Medulla oblongata (tissue), 1 donor: ENCODE results near the gene DIAPH1.

ENCODE experiments used
- DNase-seq: peaks from one replicate; pipeline ENCODE4 v3.0.0-alpha.2; 2015; ENCODE audit errors: extremely low spot score

Gene DIAPH1

DNA sequence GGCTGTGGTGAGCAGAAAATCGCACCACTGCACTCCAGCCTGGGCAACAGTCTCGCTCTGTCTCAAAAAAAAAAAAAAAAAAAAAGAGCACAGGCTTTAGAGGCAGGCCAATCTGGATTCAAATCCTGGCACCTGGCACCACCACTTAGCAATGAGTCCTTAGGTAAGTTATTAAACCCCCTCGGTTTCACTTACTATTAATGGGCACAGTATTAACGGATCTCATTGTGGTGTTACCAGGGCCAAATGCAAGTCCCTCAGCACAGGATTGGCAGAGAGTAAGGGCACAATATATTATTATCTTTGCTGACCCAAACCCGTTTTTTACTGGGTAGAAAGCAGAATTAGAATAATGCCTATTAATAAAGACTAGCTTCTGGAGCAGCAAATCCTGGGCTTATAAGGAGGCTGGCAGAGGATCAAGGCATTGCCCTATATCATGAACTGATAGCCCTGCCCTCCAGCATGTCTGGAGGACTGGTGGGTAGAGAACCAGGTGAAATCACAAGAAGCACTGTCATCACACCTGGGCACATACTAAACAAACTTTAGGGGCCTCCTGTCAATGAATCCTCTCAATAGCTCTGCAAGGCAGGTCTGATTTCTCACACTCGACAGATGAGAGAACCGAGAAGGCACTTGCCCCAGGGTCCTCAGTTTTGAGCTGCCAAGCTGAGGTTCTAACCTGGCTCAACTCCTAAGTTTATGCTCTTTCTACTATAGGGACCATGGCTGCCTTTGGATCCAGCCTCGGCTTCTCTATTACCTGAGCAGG, 112.2 kb downstream of the DIAPH1 start:
- DNase-seq: no peak

DNA sequence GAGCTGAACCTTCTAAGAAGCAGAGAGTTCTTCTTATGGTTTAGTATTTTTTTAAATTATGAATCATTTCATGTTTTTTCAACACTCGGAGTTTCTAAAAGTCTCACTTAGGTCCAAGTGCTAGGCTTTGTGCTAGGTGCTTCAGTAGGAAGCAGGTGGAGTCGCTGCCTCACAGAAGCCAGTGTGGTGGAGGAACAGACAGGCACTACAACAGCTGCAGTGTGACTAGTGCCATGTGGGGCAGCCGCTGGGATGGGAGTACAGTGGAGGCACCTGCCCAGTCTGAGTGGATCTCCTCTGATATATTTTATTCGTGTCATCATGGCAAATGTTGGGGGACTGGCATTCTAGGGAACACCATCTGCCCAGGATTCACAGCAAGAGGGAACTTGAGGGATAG, 114.6 kb downstream of the DIAPH1 start:
- no peak for DNase-seq

DNA sequence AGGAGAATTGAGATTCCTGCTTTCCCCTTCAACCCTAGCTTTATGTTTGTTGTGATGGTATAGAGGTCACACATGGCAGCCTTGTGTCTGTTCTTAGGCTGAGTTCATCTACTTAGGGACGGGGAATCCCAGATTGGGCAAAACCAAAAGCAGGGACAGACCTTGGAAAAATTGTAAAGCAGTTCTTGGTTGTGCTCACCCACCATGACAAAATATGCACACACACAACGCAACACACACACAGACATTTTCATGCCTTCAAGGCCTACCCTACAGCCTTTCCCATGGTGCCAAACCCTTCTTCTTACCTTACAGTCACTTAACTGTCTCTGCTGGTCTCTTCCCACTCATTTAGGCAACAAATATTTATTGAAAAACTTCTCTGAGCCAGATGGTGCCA, 115.1 kb downstream of the DIAPH1 start:
- no peak for DNase-seq

DNA sequence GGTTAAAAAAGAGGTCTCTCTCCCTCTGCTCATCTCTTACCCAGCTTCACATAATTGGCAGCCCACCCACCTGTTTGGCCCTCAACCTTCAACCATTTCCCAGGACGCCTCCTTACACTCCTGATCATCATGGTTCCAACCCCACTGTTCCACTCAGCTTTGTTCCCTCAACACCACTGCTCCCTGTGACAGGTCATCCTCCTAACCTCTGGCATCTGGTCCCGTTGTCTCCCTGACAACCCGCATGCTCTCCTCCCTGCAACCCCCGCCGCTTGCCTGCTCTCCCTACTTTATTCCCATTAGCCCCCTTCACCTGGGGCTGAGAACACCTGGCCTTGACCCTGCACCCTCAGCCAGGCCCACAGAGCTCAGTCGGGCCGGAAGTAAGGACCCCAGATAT, 117.0 kb downstream of the DIAPH1 start:
- no peak for DNase-seq

DNA sequence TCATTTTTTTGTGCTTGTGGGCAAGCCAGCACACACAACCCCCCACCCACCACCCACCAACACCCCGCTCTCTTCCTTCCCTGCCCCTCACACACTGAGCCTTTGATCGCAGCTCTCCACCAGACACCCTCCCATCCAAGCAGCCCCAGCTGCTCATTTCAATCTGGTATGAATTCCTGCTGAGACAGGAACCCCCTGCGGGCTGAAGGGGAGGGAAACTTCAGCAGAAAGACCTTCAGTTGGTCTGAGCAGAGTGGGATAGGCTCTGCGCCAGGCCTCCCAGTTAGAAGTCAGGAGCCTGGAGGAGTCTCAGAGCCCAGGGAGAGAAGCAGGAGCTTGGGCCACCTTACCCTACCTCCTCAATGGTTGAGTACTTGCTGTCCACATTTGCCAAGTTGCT, 122.8 kb downstream of the DIAPH1 start:
- no peak for DNase-seq

DNA sequence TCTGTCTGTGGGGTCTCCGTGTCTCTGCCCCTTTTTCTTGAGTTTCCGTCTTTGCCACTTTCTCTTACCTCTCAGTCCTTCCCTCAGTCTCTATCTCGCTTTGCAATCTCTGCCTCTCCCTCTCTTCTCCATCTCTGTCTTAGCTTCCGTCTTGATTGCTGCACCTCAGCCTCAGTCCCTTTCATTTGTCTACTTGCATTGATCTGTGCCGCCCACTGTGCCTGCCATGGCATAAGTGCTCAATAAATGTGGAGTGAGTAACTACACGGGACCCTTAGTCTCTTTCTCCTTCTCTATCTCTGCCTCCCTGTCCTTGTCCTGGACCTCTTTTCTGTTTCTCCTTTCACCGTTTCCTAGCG, 123.4 kb downstream of the DIAPH1 start:
- no peak for DNase-seq

DNA sequence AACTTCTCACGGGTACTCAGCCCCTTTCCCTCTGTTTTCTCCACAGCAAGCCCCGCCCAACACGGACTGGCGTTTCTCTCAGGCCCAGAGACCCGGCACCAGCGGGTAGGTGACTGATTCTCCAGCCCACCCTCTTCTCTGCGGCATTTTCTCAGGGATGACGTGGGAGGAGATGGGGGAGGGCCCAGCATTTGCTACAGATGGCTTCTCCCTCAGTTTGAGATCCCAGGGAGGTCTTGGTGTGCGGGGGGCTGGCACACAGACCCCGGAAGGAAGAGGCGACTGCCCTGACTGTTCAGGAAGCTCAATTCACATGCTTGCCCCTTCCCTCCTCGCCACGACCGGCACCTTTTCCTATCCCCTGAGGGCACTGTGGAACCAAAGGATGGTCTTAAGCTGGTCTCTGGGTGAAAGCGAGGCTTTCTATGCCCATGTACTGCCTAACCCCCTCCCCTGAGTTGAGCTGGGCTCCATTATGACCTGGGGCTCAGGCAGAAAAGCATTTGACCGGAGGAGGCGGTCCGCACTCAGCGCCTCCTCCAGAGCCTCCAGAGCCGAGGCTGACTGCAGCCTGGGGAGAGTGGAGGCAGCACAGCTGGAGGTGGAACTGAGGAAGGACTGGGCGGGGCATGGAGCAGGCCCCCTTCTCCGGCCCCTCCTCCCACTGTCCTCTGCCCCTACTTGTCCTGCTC, 123.9 kb downstream of the DIAPH1 start:
- no peak for DNase-seq

DNA sequence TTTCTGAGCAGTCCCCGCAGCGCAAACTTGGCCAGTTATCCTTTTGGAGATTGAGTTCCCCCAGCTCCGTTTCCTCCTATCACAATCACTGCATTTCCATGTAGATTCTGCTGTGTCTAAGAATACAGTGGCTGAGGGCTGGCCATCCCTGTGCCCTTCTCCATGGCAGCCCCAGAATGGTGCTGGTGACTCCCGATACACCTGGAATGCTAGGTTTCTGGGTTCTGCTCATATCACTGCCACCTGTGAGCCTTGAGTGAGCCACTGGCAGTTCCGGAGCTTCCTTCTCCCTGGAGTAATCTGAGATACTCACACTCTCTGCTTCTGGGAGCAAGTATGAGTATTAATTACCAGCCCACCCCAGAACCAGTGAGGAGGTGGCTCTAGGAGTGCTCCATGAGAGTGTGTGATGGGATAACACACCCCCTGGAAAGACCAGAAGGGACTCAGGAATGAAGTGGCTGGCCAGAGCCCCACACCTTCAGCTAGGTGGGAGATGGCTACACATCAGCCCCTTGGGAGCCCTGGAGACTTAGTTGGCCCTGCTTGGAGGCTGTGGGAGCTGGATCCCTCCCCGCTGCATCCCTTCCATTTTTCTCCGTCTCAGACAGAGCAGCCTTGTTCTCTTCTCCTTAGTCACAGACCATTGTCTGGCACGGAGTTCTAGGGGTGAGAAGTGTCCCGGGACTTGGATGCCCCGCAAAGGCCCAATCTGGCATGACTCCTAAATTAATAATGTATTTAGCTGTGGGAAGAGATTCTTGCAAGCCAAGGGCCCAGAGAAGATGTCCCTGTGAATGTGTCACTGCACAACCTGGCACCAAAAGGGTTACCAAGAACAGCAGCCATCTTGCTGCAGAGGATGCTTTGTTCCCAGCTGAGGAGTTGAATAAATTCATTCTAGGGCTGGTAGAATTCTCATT, 125.0 kb downstream of the DIAPH1 start:
- DNase-seq: peak; percentile 78

DNA sequence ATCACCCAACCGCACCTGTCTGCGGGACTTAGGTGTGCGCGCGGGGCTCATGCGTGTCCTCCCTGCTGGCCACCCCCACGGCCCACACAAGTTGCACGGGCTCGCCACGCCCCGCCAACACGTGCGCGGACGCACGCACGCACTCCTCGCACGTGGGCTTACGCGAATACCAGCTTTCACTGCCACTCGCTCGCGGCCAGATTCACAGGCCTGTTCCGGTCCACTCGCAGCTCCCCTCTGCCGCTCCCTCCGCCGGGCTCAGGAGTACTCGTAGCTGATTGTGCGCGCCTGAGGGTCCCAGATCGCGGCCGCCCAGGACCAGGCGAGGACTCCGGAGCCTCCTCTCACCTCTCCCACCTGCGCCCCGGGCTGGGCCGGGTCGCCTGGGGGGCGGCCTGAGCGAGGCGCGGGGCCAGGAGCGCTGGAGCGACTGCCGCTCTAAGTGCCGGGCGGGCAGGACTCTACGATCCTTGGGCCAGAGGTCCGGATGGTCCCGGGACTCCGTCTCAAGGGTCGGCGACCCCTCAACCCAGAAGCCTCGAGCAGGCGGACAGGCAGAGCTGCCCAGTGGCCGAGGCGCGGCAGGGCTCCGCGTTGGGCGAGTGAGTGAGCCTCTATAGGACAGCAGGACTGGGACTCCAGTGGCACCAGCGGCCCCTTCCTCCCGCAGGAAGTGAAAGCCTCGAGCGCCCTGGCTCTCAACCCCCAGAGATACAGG, 126.5 kb downstream of the DIAPH1 start:
- no peak for DNase-seq

DNA sequence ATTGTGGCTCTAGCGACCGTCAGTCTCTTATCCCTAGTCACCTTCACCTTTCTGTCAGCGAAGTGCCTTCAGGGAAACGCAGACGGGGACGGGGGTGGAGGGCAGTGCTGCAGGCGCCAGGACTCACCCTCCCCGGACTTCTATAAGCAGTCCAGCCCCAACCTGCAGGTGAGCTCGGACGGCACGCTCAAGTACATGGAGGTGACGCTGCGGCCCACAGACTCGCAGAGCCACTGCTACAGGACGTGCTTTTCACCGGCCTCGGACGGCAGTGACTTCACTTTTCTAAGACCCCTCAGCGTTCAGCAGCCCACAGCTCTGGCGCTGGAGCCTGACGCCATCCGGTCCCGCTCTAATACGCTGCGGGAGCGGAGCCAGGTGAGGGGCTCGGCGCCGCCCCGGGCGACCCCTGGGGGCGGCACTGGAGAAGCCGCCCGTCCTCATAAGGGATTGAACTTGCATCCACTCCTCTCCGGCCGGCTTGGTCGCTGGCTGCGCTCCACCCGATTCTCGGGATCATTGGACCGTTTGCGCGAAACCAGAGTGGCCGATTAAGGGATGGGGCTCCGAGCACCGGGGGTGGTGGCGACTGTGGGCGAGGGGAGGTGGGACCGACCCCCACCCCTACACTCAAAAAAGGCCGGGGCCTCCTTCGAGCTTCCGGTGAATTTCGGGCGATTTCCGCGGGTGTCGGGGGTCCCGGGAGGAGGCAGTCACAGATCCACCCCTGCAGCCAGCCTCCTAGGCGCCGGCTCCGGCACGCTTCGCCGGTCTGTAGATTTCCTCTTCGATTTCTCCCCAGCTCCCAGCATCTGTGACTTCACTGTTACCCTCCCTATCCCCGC, 127.3 kb downstream of the DIAPH1 start:
- DNase-seq: no peak

DNA sequence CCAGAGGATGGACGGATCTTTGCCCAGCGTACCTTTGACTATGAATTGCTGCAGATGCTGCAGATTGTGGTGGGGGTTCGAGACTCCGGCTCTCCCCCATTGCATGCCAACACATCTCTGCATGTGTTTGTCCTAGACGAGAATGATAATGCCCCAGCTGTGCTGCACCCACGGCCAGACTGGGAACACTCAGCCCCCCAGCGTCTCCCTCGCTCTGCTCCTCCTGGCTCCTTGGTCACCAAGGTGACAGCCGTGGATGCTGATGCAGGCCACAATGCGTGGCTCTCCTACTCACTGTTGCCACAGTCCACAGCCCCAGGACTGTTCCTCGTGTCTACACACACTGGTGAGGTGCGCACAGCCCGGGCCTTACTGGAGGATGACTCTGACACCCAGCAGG, 128.0 kb downstream of the DIAPH1 start:
- peak; percentile 1 for DNase-seq

DNA sequence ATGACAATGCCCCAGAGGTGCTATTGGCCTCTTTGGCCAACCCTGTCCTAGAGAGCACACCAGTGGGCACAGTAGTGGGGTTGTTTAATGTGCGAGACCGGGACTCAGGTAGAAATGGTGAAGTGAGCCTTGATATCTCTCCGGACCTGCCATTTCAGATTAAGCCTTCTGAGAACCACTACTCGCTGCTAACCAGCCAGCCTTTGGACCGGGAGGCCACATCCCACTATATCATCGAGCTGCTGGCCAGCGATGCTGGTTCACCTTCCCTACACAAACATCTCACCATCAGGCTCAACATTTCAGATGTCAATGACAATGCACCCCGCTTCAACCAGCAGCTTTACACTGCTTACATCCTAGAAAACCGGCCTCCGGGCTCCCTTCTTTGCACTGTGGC, 128.5 kb downstream of the DIAPH1 start:
- DNase-seq: peak; percentile 1

DNA sequence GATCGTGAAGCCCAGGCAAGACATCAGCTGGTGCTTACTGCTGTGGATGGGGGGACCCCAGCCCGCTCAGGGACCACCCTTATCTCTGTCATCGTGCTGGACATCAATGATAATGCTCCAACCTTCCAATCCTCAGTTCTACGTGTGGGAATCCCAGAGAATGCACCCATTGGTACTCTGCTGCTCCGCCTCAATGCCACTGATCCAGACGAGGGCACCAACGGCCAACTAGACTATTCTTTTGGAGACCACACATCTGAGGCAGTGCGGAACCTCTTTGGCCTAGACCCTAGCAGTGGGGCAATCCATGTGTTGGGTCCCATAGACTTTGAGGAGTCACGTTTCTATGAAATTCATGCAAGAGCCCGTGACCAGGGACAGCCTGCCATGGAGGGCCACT, 129.0 kb downstream of the DIAPH1 start:
- DNase-seq: peak; percentile 2

DNA sequence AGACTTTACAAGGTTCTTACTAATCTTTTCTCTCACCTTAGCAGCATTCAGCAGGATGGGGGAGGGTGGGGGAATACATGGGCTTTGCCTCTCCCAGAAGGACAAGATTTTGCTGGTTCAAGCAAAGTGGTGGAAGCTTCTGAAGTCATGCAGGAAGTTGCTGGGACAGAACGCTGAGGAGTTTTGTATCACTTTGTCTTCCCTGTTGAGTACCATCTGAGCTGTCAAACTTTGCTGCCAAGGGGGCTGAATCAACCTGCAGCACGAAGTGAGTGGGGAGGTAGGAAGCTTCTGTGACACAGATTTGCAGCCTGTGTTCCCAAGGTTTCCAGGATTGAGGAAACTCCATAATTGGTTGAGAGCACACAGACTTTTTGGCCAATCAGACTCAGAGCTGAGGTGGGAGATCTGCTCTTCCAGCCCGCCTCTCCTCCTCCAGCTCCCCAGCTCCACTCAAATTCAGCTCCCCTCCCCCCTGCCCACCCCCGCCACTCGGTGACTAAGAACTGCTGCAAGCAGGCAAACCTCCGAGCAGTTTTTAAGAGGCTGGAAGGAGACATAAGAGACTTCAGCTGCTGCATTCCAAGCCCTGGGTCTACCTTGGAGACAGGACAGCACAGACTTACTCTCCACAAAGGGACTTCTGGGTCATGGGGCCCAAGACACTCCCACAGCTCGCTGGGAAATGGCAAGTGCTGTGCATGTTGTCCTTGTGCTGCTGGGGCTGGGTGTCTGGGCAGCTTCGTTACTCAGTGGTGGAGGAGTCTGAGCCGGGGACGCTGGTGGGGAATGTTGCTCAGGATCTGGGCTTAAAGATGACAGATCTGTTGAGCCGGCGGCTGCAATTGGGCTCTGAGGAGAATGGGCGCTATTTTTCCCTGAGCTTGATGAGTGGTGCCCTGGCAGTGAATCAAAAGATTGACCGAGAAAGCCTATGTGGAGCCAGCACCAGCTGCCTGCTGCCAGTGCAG, 129.9 kb downstream of the DIAPH1 start, which contains the start of gene PCDHGC5:
Gene PCDHGC5 (plus strand): TSS at position 491 of the 971 bp plus-strand sequence. CDS start 160 bp downstream, at position 651.
- DNase-seq: peak; percentile 76

DNA sequence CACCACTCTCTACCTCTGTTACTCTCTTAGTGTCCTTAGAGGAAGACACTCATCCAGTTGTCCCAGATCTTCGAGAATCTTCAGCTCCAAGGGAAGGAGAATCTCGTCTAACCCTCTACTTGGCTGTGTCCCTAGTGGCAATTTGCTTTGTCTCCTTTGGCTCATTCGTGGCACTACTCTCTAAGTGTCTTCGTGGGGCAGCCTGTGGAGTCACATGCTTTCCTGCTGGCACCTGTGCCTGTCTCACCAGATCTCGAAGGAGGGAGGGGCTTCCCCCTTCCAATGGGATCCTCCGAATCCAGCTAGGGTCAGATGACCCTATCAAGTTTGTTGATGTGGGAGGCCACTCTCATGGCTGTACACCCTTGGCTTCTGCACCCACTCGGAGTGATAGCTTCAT, 131.7 kb downstream of the DIAPH1 start:
- DNase-seq: peak; percentile 3

DNA sequence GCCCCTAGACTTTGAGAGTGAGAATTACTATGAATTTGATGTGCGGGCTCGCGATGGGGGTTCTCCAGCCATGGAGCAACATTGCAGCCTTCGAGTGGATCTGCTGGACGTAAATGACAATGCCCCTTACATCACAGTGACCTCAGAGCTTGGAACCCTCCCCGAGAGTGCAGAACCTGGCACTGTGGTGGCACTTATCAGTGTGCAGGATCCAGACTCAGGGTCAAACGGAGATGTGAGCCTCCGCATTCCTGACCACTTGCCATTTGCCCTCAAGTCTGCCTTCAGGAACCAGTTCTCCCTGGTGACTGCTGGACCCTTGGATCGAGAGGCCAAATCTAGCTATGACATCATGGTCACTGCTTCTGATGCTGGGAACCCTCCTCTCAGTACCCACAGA, 132.7 kb downstream of the DIAPH1 start:
- peak; percentile 2 for DNase-seq

DNA sequence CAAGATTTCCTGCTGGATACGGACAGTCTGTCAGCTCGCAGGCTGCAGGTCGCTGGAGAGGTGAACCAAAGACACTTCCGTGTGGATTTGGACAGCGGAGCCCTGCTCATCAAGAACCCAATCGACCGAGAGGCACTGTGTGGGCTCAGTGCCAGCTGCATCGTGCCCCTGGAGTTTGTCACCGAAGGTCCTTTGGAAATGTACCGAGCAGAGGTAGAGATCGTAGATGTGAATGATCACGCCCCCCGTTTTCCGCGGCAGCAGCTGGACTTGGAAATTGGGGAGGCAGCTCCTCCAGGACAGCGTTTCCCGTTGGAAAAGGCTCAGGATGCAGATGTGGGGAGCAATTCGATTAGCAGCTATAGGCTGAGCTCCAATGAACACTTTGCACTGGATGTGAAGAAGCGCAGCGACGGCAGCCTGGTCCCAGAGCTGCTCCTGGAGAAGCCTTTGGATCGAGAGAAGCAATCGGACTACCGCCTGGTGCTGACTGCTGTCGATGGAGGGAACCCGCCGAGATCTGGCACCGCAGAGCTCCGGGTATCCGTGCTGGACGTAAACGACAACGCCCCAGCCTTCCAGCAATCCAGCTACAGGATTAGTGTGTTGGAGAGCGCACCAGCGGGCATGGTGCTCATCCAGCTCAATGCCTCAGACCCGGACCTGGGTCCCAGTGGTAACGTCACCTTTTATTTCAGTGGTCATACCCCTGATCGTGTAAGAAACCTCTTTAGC, 133.3 kb downstream of the DIAPH1 start:
- DNase-seq: peak; percentile 9

DNA sequence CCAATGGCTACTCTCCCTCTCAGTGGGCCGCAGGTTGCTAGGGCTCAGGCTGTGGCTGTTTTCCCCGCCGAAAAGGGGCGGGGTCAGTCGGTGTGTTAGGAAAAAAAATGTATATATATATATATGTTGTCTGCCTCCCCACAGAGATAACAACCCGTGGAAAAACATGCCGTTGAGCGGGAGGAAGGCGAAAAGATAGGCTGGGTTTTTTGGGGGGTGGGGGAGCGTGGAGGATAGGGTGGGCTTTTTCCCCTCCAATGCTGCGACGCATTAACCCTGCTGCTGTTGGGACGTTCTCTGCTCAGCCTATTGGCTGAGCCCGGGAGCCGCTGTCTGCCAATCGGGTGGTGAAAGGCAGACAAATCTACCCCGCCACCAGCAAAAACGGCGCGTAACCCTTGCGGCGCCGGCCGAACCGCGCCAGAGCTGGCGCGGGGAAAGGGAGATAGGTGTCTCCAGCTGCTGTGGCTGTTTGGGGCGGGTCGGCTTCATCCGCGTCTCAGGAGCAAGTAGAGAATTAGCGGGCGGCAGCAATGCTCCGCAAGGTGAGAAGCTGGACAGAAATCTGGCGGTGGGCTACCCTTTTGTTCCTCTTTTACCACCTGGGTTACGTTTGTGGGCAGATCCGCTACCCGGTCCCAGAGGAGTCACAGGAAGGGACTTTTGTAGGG, 134.0 kb downstream of the DIAPH1 start, which contains the start of gene PCDHGC4:
Gene PCDHGC4 (plus strand): TSS at position 390 of the 671 bp plus-strand sequence. CDS start 144 bp downstream, at position 534.
- peak; percentile 3 for DNase-seq
